Spleen (tissue), 11 donors: ENCODE data around the gene MSI2. TPM values are rescaled to one million over a fixed set of nuclear protein-coding genes. Genes with fewer than 3 reads are reported as not detected.

Source experiments
- DNase-seq: peaks from one replicate; pipeline ENCODE4 v3.0.0-alpha.2; 2020
- H3K27ac ChIP-seq, 8 donors: fragments of 200-600 bp; sonication (generic) in 7 of 8; 1 replicate in 4 of 8; 2 replicates in 4 of 8; pipeline versions ENCODE4 v1.5.0 to v1.8.0; 2016 to 2021; ENCODE audit warnings: inconsistent platforms in 4 of 8, mild to moderate bottlenecking in 4 of 8, moderate library complexity in 1 of 8
- H3K27me3 ChIP-seq, 7 donors: fragments of 200-600 bp; sonication (generic) in 6 of 7; replicated peaks in 1 of 7; 1 replicate in 4 of 7; 2 replicates in 3 of 7; pipeline versions ENCODE4 v1.5.0 to v1.8.0; 2016 to 2021; ENCODE audit warnings: inconsistent platforms in 3 of 7, mild to moderate bottlenecking in 1 of 7
- H3K36me3 ChIP-seq, 6 donors: fragments of 200-600 bp; sonication (generic) in 5 of 6; 1 replicate in 4 of 6; 2 replicates in 2 of 6; pipeline versions ENCODE4 v1.5.0 to v1.8.0; 2016 to 2021; ENCODE audit warnings: inconsistent platforms in 2 of 6
- H3K4me1 ChIP-seq, 6 donors: fragments of 200-600 bp; sonication (generic) in 5 of 6; 1 replicate in 3 of 6; 2 replicates in 3 of 6; pipeline versions ENCODE4 v1.5.0 to v1.8.0; 2016 to 2021; ENCODE audit warnings: inconsistent platforms in 3 of 6
- H3K4me3 ChIP-seq, 8 donors: fragments of 200-600 bp; sonication (generic) in 7 of 8; 1 replicate in 4 of 8; 2 replicates in 4 of 8; pipeline versions ENCODE4 v1.5.0 to v1.8.0; 2016 to 2021; ENCODE audit warnings: inconsistent platforms in 4 of 8, mild to moderate bottlenecking in 4 of 8, moderate library complexity in 2 of 8
- H3K9me3 ChIP-seq, 8 donors: fragments of 200-600 bp; sonication (generic) in 7 of 8; 1 replicate in 4 of 8; 2 replicates in 4 of 8; pipeline versions ENCODE4 v1.5.0 to v1.8.0; 2016 to 2021; ENCODE audit warnings: inconsistent platforms in 4 of 8
- POLR2A ChIP-seq, 3 donors: fragments of 450-650 bp; IDR thresholded peaks; one replicate each; pipeline ENCODE4 v1.5.1; 2017; ENCODE audit warnings: antibody characterized with exemption in 3 of 3, mild to moderate bottlenecking in 1 of 3
- POLR2AphosphoS5 ChIP-seq, 3 donors: sonication (generic); formaldehyde crosslinking; IDR thresholded peaks; one replicate each; pipeline ENCODE4 v1.5.1; 2017; ENCODE audit warnings: antibody characterized with exemption in 3 of 3
- WGBS, 5 donors: extraction: QIAGEN DNeasy Blood & Tissue Kit in 3 of 5; methylation state at CpG; one replicate each; pipeline versions ENCODE4 v1.1.5 to v1.1.7; 2013 to 2018; 5-methylcytosine and 5-hydroxymethylcytosine counted together
- intact Hi-C: fragments of 100-400 bp; cut with DNase I; formaldehyde crosslinking; loops from one replicate; pipeline ENCODE4 v1.15.0; 2023; ENCODE audit warnings: low total_unique reads
- polyA plus RNA-seq, 3 donors: library from polyadenylated mRNA; stranded (reverse); fragments of 200-250 nt; gene quantifications; one replicate each; pipeline ENCODE4 v1.2.1, GENCODE V29; 2013
- total RNA-seq, 7 donors: library from RNA; depleted of rRNA in 3 of 7; stranded (reverse); fragments of >200 nt in 3 of 7; fragmentation: NEBNext Ultra II Directional in 4 of 7; extraction: Animal tissue kit (Norgen Biotek cat#: 25700) in 4 of 7; gene quantifications; one replicate each; pipeline versions ENCODE4 v1.1.0 to v1.2.1, GENCODE V29; 2016 to 2021
- TF ChIP-seq, protein P1 (sequence below), 11 experiments: fragments of 200-600 bp in 7 of 11; fragments of 450-650 bp in 4 of 11; sonication (generic) in 4 of 11; IDR thresholded peaks in 8 of 11; conservative IDR thresholded peaks in 3 of 11; 1 replicate in 7 of 11; 2 replicates in 4 of 11; pipeline versions ENCODE4 v1.4.0 to v1.8.0; 2016 to 2021; ENCODE audit warnings: antibody characterized with exemption in 11 of 11, inconsistent platforms in 4 of 11, mild to moderate bottlenecking in 1 of 11
- donor health status: healthy with polysubstance abuse.
- donor health status: DM: no; HTN: no; CAD: no; lungs with moderate emphysema.
- donor health status: DM: no; HTN: no; CAD: no.
- donor health status: Bipolar disorder and iron deficiency.
- donor health status: healthy.
- donor health status: DM: no; HTN: no; CAD: no.
- donor health status: DM: yes; HTN: yes; CAD: no.

MSI2 gene
- total and polyA plus RNA-seq, 10 donors = 9.8 to 131 (median 64.7) TPM

DNA sequence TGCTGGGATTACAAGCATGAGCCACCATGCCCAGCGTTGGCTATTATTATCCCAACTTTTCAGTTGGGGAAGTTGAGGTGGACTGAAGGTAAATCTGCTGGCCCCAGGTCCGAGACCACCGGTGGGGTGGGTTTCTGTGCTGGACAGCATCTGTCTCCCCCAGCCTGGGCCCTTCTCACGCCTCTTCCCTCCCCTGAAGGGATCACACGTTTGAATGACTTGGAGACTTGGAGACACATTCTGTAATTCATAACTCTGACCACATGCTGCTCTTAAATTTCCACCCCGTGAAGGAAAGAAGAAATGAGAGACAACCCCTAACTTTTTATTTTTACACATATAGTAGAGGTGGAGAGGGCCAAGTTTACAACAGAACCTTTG is 109.8 kb downstream of the MSI2 start:
- no peaks in the 10 kb centered on the region for H3K36me3 ChIP-seq
- no peak overlapping the region for H3K27ac ChIP-seq
- H3K9me3 ChIP-seq = no peaks in the 10 kb centered on the region
- no peak for DNase-seq
- TF ChIP-seq POLR2A (IDR thresholded peaks at IDR 0.05) (no peak), POLR2AphosphoS5 (IDR thresholded peaks at IDR 0.05) (no peak)
- TF ChIP-seq, protein P1, sequence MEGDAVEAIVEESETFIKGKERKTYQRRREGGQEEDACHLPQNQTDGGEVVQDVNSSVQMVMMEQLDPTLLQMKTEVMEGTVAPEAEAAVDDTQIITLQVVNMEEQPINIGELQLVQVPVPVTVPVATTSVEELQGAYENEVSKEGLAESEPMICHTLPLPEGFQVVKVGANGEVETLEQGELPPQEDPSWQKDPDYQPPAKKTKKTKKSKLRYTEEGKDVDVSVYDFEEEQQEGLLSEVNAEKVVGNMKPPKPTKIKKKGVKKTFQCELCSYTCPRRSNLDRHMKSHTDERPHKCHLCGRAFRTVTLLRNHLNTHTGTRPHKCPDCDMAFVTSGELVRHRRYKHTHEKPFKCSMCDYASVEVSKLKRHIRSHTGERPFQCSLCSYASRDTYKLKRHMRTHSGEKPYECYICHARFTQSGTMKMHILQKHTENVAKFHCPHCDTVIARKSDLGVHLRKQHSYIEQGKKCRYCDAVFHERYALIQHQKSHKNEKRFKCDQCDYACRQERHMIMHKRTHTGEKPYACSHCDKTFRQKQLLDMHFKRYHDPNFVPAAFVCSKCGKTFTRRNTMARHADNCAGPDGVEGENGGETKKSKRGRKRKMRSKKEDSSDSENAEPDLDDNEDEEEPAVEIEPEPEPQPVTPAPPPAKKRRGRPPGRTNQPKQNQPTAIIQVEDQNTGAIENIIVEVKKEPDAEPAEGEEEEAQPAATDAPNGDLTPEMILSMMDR (IDR thresholded peaks at IDR 0.05 in 8 of 11, conservative IDR thresholded peaks at IDR 0.05 in 3 of 11) = no peak
- H3K27me3 ChIP-seq = no peaks in the 10 kb centered on the region
- 69 to 87% (median 81%) methylated on average over 4 to 6 of the region's 6 CpGs for WGBS, 5 donors
- no peak overlapping the region for H3K4me3 ChIP-seq
- H3K4me1 ChIP-seq = peaks cover 0 to 60% (median 27%) of the 10 kb centered on the region in 6 donors
- intact Hi-C loops = no loop called here

DNA sequence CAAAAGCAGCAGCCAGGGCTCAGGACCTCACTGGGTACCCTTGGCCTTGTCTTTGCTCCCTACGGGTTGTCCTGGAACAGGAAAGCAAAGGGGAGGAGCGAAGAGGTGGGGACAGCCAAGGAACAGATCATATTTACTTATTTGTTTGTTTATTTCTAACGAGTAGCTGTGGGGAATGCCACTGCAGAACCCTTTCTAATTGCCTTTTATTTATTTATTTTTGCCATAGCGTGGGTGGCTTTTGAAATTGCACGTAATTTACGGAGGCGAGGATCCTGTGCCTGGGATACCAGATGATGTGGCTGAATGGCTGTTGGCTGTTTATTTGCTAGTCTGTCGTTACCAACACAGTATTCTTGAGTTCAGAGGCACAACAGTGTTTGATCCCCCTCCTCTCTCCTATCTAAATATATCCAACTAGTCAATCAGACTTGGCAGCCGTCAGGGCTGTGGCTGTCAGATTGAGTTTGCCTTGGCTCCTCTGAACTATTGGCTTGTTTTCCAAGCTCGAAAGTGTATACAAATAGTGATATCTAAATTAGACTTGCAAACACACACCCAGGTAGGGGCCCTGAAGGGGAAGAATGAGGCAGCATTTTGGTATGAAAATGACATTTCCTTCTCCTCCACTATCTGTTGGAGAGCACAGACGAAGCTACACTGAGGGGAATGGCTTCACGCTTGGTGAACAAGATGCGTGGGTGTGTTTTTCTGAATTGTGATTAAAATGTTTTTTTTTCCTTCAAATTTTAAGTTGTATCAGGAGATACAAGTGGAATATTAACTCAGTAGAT is 110.4 kb downstream of the MSI2 start:
- no peak overlapping the region for H3K27ac ChIP-seq
- 70 to 75% (median 72%) methylated on average over 13 of the region's 13 CpGs for WGBS, 5 donors

GRCh38 chr17:57368637-57369336 is 112.5 kb downstream of the MSI2 start:
- Histone ChIP-seq H3K9me3 (peaks cover 0 to 8% (median 4%) of the 10 kb centered on the region in 8 donors), H3K27ac (peak overlapping the region in 2 of 8 donors; percentile 22 to 45), H3K4me1 (peaks cover 0 to 60% (median 27%) of the 10 kb centered on the region in 6 donors), H3K4me3 (no peak overlapping the region), H3K27me3 (no peaks in the 10 kb centered on the region), H3K36me3 (peaks cover 0 to 6% (median 0%) of the 10 kb centered on the region in 6 donors)
- intact Hi-C loops = no loop called here
- 50 to 77% (median 59%) methylated on average over 6 of the region's 6 CpGs for WGBS, 5 donors
- no peak for TF ChIP-seq POLR2A (IDR thresholded peaks at IDR 0.05)
- TF ChIP-seq POLR2AphosphoS5 (IDR thresholded peaks at IDR 0.05) = no peak
- TF ChIP-seq, protein P1 (IDR thresholded peaks at IDR 0.05 in 8 of 11, conservative IDR thresholded peaks at IDR 0.05 in 3 of 11) = no peak
- no peak for DNase-seq

More for the DNA sequence above, 110.4 kb downstream of the MSI2 start:
- DNase-seq = no peak
- Histone ChIP-seq H3K36me3 (no peaks in the 10 kb centered on the region), H3K27me3 (no peaks in the 10 kb centered on the region), H3K4me1 (peaks cover 0 to 60% (median 27%) of the 10 kb centered on the region in 6 donors), H3K9me3 (no peaks in the 10 kb centered on the region), H3K4me3 (no peak overlapping the region)
- intact Hi-C loops = no loop called here
- TF ChIP-seq, protein P1 (IDR thresholded peaks at IDR 0.05 in 8 of 11, conservative IDR thresholded peaks at IDR 0.05 in 3 of 11) = no peak
- TF ChIP-seq POLR2AphosphoS5 (IDR thresholded peaks at IDR 0.05) (no peak), POLR2A (IDR thresholded peaks at IDR 0.05) (no peak)

DNA sequence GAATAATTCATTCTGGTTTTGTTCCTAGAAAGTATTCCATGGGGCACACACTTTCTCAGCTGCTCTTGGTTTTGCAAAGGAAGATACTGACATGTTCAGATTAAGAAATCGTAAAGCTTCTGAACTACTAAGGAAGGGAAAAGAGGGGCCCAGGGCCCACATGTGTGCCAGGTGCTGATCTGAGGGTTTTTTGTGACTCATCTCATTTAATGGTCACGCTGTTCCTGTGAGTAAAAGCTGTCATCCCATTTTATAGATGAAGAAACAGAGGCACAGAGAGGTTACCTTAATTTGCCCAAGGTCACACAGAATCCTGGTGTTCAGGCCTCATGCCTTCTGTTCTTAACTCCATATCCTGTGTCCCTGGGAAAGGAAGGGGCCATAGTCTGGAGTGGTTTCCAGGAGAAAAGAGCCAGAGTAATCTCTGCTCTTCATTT is 113.2 kb downstream of the MSI2 start:
- WGBS, 5 donors = 40 to 48% (median 42%) methylated on average over 2 of the region's 2 CpGs
- Histone ChIP-seq H3K27me3 (no peaks in the 10 kb centered on the region), H3K4me3 (no peak overlapping the region), H3K27ac (peak overlapping the region in 1 of 8 donors; percentile 45), H3K9me3 (peaks cover 0 to 12% (median 8%) of the 10 kb centered on the region in 8 donors), H3K36me3 (peaks cover 0 to 7% (median 0%) of the 10 kb centered on the region in 6 donors), H3K4me1 (peaks cover 0 to 54% (median 25%) of the 10 kb centered on the region in 6 donors)
- intact Hi-C loops = no loop called here
- no peak for DNase-seq
- TF ChIP-seq POLR2AphosphoS5 (IDR thresholded peaks at IDR 0.05) = no peak
- TF ChIP-seq, protein P1 (IDR thresholded peaks at IDR 0.05 in 8 of 11, conservative IDR thresholded peaks at IDR 0.05 in 3 of 11) = no peak
- TF ChIP-seq POLR2A (IDR thresholded peaks at IDR 0.05) = no peak
